ENCODE data around the gene TMUB1. TPM values are rescaled to one million over a fixed set of nuclear protein-coding genes. Genes with fewer than 3 reads are reported as not detected.
A peak's percentile ranks its signal among the peaks of the same experiment; 100 is the strongest.

Gene TMUB1
- total and polyA plus RNA-seq, 9 of the 15 experiments (the other 6 are each of a cell fraction or from before 2014, with no cell fraction given): 0.14 to 241 (median 74.1) TPM

GRCh38 chr7:151062399-151063211, 20.7 kb downstream of the TMUB1 start (continued):
- TF ChIP-seq CHD7 (IDR thresholded peaks at IDR 0.05; ENCODE audit: low read depth, low read length) (no peak), ZNF263 (CRISPR knock-in tag; IDR thresholded peaks at IDR 0.05; ENCODE audit: borderline replicate concordance) (no peak), CXXC5 (CRISPR knock-in tag; IDR thresholded peaks at IDR 0.05) (no peak), MXI1 (IDR thresholded peaks at IDR 0.05; ENCODE audit: low read depth, low read length) (peak; percentile 99), ZNF395 (CRISPR knock-in tag; IDR thresholded peaks at IDR 0.05) (0 out of 2 replicates have a peak, but pooled peaks have one; percentile 29), HMGXB4 (CRISPR knock-in tag; IDR thresholded peaks at IDR 0.05) (peak; percentile 22; the same call in 1 of the 2 replicates), RB1 (IDR thresholded peaks at IDR 0.05; ENCODE audit: low read depth) (no peak), POLR2AphosphoS2 (IDR thresholded peaks at IDR 0.05; ENCODE audit: low read length) (0 out of 2 replicates have a peak, but pooled peaks have one; percentile 36), ETV5 (CRISPR knock-in tag; IDR thresholded peaks at IDR 0.05; ENCODE audit: low read depth) (peak; percentile 67), ZC3H11A (IDR thresholded peaks at IDR 0.05; ENCODE audit: low read depth, low read length) (no peak)

All from K562 (cell line).